GM18909 (cell line): Measurements from ENCODE around the gene TNFSF12.

Experiments
- ATAC-seq: cut with Tn5 transposase; IDR thresholded peaks from one replicate; pipeline ENCODE4 v1.9.1; 2021; ENCODE audit warnings: mild to moderate bottlenecking; ENCODE audit not compliant: unreplicated experiment, poor library complexity

The TNFSF12 gene, protein sequence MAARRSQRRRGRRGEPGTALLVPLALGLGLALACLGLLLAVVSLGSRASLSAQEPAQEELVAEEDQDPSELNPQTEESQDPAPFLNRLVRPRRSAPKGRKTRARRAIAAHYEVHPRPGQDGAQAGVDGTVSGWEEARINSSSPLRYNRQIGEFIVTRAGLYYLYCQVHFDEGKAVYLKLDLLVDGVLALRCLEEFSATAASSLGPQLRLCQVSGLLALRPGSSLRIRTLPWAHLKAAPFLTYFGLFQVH

DNA sequence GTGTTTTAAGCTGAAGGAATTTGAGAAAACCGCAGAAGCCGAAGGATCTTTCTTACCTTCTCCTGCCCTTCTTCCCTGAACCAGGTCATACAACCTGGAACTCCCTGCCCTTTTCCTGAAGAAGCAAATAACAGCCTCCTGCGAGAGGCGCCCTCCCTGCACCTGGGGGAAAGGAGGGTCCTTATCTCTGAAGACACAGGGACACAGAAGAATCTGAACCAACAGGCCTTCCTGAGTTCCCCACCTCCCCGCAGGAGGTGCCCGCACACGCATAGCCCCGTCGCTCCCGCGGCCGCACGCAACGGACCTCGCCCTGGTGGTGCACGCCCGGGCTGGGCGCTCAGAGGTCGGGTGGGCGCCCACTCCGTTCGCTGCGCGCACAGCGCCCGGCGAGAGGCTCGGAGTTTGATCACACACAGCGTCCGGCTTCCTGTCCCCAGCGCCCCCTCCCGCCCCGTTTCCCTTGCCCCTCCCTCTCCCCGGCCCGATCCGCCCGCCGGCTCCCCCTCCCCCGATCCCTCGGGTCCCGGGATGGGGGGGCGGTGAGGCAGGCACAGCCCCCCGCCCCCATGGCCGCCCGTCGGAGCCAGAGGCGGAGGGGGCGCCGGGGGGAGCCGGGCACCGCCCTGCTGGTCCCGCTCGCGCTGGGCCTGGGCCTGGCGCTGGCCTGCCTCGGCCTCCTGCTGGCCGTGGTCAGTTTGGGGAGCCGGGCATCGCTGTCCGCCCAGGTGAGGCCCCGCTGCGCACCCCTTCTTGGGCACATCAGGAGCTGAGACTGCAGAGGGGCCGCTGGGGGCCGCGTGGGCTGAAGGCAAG is at the start of gene TNFSF12:
TNFSF12 (plus strand) TSS at position 474 of the 816 bp plus-strand sequence; CDS start at position 570, 96 bp downstream.
- ATAC-seq: no peak

DNA sequence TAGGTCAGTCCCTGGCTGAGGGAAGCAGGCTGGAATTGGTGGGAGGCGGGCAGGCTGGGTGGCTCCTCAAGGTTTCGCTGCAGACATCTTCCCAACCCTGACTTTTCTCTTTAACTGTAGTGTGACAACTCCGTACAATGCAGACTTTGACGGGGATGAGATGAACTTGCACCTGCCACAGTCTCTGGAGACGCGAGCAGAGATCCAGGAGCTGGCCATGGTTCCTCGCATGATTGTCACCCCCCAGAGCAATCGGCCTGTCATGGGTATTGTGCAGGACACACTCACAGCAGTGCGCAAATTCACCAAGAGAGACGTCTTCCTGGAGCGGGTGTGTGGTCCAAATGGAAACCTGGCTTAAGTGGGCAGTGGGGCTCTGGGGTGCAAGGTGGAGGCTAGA is 49.7 kb upstream of the TNFSF12 start:
- no peak for ATAC-seq

DNA sequence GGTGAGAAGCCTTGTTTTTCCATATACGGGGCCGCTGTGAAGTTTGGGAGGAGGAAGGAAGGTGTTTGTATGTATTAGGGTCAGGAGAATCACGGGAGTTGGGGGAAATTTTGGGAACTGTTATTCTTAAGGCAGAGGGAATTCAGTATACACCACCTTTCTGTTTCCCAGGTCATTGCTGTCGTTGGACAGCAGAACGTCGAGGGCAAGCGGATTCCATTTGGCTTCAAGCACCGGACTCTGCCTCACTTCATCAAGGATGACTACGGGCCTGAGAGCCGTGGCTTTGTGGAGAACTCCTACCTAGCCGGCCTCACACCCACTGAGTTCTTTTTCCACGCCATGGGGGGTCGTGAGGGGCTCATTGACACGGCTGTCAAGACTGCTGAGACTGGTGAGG is 47.1 kb upstream of the TNFSF12 start:
- ATAC-seq: no peak

DNA sequence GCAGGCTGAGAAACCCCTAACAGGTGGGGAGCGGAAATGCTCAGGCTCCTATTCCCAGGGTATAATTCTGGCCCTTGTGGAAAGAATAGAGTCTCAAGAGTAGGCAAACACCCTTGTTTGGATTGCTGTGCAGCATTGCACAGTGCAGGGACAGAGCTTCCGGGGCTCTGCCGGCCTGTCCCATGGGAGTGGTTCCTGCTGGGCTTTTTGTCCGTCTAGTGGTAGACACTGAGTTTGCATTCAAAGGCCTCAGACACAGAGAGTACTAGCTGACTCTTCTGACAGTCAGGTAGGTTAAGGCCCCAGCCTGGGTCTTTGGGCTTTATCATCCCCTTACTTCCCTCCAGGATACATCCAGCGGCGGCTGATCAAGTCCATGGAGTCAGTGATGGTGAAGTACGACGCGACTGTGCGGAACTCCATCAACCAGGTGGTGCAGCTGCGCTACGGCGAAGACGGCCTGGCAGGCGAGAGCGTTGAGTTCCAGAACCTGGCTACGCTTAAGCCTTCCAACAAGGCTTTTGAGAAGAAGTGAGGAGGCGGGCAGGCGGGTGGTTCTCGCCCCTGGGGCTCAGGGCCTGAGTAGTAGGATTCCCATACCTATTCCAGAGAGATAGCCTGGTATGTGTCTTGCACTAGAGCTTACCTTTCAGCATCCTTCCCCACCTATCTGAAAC is 46.5 kb upstream of the TNFSF12 start:
- ATAC-seq: no peak

DNA sequence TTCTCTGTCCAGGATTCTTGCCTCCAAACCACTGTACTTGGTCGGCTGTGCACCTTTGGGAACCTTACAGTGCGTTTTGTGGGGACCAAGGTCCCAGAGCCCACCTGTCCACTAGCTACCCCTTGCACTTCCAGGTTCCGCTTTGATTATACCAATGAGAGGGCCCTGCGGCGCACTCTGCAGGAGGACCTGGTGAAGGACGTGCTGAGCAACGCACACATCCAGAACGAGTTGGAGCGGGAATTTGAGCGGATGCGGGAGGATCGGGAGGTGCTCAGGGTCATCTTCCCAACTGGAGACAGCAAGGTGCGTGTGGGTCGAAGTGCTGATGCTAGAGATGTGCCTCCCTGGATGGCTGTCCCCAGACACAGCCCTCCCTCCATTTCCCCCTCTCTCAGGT is 45.9 kb upstream of the TNFSF12 start:
- ATAC-seq: no peak

DNA sequence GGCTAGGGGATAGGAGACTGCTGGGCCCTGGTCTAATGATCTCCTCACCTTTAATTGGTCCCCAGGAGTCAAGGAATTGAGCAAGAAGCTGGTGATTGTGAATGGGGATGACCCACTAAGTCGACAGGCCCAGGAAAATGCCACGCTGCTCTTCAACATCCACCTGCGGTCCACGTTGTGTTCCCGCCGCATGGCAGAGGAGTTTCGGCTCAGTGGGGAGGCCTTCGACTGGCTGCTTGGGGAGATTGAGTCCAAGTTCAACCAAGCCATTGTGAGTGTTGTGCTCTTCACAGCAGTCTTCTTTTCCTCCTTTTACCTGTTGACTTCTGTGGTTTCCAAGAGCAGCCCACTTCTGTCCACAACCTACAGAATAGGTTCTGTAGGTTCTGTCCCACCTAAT is 45.3 kb upstream of the TNFSF12 start:
- ATAC-seq: no peak

DNA sequence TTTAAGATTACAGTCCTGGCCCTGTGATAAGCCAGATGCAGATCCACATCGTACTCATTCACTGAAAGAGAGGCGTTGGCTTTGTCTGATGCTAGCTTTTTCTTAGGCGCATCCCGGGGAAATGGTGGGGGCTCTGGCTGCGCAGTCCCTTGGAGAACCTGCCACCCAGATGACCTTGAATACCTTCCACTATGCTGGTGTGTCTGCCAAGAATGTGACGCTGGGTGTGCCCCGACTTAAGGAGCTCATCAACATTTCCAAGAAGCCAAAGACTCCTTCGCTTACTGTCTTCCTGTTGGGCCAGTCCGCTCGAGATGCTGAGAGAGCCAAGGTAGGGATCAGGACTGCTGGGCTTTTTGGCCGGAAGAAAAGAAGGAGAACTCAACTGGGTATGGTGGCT is 40.7 kb upstream of the TNFSF12 start:
- ATAC-seq: no peak

DNA sequence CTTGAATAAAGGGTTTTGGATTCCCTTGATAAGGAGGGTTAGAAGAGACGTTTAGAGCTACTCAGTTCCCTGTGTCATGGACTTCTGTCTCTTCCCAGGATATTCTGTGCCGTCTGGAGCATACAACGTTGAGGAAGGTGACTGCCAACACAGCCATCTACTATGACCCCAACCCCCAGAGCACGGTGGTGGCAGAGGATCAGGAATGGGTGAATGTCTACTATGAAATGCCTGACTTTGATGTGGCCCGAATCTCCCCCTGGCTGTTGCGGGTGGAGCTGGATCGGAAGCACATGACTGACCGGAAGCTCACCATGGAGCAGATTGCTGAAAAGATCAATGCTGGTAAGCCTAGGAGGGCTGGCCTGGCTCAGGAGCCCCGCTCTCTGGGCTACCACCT is 40.0 kb upstream of the TNFSF12 start:
- no peak for ATAC-seq

DNA sequence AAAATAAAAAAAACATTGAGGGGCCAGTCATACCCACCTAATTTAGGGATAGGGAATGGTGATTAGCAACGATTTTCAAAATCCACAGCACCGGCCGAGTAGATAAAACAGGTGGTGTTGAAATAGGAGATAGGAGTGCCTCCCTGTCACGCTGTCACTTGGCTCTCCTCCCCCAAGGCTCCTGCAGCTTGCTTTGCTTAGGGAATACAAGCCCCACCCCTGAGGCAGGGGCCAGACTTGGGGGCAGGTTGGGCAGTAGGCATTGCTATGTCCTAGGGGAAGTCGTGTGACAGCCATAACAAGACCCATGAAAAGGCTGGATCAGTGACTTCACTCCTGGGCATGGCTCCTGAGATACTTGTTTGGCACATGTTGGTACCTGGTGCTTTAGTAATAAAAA is 38.9 kb upstream of the TNFSF12 start:
- ATAC-seq: no peak

DNA sequence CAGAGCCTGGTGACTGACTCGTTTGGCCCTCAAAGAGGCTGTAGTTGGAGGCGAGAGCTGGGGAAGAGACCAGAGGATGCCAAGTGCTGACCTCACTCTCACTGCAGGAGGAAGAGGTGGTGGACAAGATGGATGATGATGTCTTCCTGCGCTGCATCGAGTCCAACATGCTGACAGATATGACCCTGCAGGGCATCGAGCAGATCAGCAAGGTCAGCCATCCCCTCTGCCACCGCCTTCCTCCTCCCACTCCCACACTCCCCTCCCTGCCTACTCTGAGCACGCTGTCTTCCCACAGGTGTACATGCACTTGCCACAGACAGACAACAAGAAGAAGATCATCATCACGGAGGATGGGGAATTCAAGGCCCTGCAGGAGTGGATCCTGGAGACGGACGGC is 37.8 kb upstream of the TNFSF12 start:
- ATAC-seq: no peak

DNA sequence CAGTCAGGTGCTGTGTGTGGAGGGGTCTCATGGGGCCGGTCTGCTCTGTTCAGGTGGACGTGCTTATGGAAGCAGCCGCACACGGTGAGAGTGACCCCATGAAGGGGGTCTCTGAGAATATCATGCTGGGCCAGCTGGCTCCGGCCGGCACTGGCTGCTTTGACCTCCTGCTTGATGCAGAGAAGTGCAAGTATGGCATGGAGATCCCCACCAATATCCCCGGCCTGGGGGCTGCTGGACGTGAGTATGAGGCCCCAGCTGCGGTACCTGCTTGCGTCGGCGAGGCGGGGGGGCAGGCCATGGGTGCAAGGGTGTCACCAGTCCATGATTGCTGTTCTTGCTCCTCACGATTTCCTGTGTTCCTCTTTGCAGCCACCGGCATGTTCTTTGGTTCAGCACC is 36.8 kb upstream of the TNFSF12 start:
- no peak for ATAC-seq

DNA sequence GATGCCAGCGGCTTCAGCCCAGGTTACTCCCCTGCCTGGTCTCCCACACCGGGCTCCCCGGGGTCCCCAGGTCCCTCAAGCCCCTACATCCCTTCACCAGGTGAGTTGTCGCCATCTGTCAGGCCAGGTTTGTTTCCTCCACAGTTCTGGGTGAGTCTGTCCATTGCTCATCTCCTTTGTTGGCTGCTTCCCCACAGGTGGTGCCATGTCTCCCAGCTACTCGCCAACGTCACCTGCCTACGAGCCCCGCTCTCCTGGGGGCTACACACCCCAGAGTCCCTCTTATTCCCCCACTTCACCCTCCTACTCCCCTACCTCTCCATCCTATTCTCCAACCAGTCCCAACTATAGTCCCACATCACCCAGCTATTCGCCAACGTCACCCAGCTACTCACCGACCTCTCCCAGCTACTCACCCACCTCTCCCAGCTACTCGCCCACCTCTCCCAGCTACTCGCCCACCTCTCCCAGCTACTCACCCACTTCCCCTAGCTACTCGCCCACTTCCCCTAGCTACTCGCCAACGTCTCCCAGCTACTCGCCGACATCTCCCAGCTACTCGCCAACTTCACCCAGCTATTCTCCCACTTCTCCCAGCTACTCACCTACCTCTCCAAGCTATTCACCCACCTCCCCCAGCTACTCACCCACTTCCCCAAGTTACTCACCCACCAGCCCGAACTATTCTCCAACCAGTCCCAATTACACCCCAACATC is 35.9 kb upstream of the TNFSF12 start:
- ATAC-seq: no peak

DNA sequence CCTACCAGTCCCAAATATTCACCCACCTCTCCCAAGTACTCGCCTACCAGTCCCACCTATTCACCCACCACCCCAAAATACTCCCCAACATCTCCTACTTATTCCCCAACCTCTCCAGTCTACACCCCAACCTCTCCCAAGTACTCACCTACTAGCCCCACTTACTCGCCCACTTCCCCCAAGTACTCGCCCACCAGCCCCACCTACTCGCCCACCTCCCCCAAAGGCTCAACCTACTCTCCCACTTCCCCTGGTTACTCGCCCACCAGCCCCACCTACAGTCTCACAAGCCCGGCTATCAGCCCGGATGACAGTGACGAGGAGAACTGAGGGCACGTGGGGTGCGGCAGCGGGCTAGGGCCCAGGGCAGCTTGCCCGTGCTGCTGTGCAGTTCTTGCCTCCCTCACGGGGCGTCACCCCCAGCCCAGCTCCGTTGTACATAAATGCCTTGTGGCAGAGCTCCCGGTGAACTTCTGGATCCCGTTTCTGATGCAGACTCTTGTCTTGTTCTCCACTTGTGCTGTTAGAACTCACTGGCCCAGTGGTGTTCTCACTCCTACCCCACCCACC is 34.9 kb upstream of the TNFSF12 start:
- ATAC-seq: no peak

DNA sequence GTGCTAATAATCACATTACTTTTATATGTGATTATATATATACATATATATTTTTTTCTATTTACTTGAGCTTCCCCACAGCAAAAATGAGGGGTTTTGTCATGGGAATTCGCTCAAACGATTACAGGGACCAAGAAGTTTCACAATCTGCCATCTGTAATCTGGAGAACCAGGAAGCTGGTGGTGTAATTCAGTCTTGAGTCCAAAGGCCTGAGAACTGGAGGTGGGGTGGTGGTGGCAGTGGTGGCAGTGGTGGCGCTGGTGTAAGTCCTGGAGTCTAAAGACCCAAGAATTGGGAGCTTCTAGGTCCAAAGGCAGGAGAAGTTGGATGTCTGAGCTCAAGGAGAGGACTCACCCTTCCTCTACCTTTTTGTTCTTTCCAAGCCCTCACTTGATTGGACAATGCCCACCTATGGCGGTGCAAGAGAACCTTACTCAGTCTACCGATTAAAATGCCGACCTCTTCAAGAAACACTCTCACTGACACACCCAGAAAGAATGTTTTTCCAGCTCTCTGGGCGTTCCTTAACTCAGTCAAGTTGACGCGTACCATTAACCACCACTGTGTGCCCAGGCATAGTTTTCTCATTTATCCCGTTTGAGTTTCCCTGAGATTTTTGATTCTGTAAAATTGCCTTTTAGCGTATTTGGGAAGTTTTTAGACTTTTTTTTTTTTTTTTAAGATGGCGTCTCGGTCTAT is 32.8 kb upstream of the TNFSF12 start:
- ATAC-seq: no peak

DNA sequence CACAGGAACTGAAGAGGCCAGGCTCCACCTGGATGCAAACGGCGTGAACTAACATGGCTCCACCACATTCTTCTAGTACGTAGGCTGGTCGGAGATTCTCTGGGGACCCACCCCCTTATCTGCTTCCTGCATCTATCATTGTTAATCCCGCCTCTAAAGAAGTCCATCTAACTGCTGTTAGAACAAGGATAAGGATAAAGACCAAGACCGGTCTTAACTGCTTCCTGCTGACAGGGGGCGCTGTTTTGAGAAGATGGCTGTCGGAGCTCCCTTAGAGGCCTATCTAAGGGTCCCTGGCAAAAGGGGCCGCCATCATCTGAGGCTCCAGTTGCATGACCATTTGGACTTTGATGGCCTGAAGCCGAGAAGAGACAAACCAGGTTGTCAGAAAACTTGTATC is 25.8 kb upstream of the TNFSF12 start:
- no peak for ATAC-seq

DNA sequence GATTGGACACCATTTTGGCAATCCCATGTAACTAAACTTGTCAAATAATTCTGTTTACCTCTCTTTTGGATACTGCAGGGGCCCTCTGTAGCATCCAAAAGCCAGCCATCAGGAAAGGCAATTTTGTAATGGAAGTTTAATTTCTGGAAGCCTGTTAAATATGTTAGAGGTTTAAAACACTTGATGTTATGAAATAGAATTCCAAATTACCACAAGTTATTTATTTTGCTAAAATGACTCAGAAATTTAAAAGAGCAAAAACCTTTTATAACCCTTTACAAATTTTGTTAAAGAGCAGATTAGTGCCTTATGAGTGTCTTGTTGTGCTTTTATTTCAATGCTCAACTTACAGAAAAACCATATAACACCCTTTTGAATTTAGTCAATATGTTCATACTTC is 20.0 kb upstream of the TNFSF12 start:
- ATAC-seq: no peak

DNA sequence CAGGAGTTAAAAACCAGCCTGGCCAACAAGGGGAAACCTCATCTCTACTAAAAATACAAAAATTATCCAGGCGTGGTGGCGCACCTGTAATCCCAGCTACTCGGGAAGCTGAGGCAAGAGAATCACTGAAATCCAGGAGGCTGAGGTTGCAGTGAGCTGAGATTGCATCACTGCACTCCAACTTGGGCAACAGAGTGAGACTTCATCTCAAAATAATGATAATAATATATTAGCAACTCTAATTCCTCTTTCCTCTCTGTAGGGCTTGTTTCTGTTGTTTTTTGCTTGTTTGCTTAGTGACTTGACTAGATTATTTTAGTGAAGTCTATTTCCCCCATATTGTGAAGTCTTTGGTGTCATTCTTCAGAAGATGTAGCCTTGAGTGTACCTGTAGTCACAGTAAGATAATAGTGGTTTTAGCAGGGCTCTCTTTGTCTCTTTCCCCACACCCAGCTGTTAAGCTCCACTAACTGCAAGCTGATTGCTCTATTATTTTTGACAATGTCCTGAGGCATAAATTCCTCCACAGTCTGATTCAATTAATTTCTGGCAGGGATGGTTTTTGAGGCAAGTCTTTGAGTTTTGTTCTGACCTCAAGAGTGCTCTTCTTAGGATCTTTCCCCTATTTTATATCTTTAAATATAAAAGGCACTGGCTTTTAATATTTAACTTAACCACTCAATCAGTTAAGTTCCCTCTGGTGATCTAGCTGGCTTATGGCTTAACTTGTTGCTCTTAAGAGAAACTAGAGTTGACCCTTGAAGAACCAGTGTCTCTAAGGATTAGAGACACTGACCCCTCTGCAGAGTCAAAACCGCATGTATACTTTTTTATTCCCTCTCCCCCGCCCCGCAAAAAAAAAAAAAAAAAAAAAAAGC is 18.6 kb upstream of the TNFSF12 start:
- no peak for ATAC-seq

DNA sequence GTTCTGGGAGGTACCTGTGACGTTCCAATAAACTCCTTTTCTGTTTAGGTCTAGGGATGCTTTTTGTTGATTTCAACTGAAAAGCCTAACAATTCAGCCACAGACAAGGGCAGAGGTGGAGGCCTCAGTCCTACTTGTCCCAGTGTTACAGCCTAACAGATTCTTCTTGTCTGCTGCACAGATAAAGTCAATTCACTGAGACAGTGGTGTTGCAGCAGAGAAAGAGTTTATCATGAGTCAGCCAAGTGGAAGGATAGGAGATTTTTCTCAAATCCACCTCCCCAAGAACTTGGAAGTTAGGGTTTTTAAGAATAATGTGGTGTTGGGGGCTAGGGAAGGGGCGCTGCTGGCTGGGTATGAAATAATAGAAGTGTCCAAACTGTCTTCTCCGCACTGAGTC is 10.8 kb upstream of the TNFSF12 start:
- no peak for ATAC-seq
